HG03108 (cell line): ENCODE data around the gene KRR1.

Experiments used
- ATAC-seq: cut with Tn5 transposase; IDR thresholded peaks from one replicate; pipeline ENCODE4 v1.9.1; 2021; ENCODE audit warnings: moderate library complexity; ENCODE audit not compliant: unreplicated experiment

KRR1 gene

DNA sequence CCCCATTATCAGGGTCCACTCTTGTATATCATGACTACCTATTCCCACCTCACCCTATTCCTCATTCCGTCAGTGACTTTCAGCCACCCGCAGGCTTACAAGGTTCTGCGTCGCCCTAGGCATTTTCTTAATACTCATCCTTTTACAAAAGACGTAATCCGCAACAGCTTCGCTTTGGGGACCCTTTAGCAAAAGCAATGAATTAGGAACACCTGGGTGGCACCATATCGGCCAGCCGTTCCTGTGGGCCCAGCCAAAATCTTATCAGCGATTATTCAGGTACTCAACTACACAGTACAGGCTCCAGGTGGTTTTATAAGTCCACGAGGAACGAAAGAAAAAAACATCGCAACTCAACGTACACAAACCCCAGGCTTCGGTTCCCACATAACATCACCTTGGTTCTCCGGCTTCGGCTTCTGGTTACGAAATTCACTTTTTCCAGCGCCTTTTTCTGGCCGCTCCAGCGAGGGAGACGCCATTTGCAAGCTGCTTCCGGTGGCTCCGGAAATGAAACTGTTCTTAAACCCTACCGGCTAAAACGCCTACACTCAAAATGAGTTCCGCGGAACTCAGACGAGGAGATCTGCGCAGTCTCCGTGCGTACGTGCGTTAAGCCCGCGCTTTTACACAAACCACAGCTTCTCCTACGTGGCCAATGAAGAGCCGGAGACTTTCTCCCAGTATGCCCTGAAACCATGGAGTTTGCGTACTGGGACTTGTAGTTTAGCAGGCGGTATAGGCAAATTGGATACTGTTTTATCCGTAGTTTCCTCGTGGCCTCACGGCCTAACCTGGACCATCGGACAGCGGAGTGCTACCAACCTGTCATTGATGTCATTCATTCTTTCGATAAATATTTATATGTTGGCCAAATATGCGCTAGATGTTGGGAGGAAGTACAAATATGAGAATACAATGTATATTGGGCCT is at the start of gene KRR1:
KRR1 (minus strand) TSS at position 494 of the 933 bp plus-strand sequence; CDS start at position 482, 12 bp downstream.
- peak; percentile 97 for ATAC-seq

DNA sequence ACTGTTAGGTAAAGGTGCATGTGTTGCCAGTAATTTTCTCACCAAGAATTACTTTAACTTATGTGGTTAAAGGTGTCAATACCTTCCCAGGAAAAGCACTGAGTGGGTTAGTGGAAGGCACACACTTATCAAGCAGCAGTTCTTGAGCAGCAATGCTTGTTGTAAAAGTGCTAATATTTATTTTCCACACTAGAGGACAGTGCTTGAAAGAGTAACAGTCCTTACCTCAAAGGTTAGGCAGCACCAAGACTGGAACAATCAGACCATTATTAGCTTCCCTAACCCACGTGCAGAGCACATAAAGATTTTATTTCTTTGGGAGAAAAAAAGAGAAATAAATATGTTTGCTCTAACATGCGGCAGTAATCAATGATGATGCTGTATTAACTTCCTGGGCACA is 48.8 kb upstream of the KRR1 start:
- no peak for ATAC-seq

DNA sequence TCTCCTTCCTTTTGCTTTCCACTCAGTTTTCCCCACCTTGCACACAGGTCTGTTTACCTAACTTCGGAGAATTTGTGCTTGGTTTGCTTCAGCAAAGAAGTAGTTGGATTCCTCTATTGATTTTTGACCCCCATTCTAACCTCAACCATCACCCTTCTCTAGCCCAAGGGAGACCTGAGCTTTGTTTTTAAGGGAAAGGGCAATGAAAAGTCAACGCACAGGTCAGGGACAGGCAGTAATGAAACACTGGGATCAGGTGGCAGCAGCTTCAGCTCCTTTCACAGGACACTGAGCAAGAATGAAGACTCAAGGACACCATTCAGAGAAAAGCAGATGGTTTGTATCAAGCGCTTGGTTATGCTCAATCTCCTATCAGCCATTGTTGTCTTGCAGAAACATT is 46.9 kb upstream of the KRR1 start:
- no peak for ATAC-seq

DNA sequence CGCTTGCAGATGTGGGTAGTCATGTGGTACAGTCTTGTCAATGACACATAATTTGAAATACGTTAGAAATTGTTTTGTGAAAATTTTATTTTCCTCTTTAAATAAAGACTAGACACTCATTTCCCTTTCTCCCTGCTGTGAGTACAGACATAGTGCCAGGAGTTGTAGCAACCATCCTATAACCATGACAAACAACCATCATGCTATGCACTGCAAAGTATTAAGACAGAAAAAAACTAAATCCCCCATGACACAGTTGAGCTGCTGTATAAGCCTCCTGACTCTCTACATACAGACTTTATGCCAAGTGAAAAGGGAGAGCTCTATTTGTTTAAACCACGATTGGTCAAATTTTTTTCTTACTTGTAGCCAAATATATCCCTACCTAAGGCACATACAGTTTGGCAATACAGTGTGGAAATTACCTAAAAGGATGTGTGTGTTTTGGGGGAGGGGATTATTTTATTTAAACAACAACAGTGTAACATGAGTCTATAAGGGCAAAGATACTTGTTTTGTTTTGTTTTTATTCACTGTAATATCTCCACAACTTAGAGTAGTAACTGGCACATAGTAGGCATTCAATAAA is 45.0 kb upstream of the KRR1 start:
- no peak for ATAC-seq

DNA sequence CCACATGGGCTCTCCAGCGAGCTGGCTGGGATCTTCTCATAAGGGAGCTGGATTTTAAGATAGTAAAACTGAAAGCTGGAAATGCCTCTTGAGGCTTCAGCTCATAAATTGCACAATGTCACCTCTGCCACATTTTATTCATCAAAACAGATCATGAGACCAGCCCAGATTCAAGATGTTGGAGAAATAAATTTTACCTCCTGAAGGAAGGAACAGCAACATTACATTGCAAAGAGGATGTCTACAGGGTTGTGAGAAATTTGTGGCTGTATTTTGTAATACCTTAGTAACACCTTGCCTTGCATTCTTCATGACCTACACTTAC is 43.1 kb upstream of the KRR1 start:
- no peak for ATAC-seq

DNA sequence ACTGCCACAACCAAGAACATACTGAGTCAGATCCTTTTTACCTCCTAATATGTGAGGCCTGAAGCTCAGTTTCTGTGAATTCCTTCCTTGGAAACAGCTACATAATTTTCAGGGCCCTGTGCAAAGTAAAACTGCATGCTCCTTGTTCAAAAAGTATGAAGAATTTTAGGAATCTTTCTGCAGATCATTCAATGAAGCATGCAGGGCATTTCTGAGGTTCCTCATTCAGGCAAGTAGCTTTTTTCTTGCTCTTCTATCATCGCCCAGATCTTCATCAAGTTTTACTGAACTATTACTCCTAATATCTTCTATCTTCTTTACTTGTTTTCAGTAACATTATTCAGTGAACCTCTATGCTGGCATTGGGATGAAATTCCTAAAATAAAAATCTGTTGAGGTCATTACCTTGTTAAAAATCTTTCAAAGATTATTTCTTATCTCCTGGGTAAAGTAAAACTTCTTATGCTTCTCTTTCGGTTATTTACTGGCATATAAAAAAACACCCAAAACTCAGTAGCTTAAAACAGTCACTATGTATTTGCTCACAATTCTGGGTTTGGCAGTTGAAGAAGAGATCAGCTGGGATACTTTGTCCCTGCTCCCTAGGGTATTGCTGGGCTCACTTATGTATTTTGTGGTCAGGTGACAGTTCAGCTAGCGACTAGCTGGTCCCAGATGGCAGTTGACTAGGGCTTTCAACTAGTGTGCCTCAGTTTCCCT is 42.6 kb upstream of the KRR1 start:
- ATAC-seq = no peak

DNA sequence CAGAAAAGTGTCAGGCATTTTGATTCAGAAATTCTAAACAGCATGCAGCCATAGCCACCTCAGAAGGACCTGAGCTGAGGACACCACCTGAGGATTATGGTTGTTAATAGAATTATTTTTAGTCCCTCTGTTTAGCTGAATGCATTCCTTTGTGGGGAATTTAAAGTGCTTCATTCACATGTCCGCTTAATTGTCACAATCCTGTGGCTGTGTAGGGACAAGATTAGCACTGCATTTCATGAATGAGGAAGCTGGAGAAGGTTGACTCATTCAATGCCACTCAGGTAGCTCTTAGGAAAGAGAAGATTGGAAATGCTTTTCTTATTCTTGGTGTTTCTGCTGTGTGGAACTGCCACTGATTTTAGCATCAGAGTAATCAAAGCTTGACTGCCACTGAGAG is 42.0 kb upstream of the KRR1 start:
- ATAC-seq = no peak

DNA sequence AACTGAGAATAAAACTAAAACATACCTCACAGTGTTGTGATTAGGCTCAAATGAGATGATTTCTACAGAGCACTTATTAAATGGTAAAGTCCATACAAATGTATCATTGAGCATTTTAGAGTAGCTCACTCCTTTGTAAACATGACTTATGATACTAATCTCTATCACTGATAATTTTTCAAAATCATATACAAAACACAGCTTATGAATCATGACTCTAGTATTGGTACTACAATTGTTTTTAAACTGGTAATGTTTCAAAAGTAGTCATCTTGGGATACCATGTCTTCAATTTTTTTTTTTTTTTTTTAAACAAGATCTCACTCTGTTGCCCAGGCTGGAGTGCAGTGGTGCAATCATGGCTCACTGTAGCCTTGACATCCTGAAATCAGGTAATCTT is 40.1 kb upstream of the KRR1 start:
- ATAC-seq = no peak

DNA sequence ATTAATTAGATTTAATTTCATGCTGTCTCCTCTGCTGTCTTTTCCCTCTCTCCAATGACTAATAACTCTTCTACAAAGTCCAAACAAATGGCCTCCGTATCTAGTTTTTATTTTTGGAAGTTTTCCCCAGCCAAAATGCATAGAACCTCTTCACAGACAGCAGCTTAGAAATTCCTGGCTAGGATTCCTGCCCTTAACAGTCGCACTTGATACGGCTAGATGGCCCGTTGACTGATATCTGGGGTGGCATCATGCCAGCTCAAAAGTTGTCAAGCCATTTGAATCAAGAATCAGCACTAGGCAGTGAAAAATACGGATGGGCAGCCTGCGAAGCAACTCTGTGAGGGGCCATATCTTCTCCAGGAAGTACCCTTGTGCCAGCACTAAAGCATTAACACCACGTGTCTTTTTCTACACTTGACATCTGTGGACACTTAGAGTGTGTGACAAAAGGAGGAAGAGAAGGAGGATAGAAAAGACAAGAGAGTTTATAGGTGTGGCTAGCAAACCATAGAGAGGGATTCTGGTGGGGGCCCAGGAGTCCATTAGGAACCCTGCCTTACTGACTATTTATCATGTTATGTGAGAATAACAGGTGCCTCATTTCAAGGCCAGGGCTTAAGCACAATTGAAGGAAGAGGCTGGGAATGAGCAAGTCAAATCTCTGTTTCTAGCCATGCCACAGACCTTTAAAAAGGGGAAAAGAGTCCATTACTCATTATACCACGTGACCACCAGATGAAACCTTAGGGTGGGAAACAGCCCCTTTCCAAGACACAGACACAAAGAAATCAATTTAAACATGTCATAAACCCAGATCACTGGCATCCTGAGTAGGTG is 39.2 kb upstream of the KRR1 start:
- ATAC-seq = no peak

DNA sequence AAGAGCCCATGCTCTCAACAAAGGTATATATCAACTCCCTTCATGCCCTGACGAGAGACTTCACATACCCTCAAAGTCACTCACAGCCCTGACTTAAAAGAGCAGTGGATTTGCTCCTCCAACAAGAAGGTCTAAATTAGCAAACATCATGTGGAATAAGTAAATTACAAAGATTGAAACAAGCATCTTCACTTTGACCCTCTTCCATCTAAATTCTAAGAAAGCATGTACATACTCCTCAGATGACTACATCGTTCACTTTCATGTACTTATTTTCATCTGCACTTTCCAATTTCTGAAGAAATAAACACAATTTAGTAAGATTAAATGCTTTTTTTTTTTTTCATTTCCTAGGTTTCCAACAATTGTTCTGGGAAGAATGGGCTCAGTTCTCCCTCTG is 38.6 kb upstream of the KRR1 start:
- no peak for ATAC-seq

DNA sequence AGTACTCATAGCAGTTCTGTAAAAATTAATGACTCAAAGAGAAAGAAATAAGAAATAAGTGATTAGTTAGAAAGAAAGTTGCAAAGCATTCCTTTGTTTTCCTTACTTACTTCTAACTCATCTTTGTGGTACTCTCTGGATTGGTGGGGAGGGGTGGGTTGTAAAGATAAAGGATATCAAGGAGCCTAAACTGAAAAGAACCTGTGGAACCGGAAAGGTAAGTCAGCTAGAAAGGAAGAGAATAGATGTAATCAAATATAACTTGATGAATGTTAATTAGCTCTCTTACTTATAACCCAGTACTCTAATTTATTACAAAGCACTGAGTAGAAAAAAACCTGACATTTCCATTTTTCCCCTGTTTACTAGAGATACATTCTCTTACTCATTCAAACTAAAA is 37.5 kb upstream of the KRR1 start:
- no peak for ATAC-seq

DNA sequence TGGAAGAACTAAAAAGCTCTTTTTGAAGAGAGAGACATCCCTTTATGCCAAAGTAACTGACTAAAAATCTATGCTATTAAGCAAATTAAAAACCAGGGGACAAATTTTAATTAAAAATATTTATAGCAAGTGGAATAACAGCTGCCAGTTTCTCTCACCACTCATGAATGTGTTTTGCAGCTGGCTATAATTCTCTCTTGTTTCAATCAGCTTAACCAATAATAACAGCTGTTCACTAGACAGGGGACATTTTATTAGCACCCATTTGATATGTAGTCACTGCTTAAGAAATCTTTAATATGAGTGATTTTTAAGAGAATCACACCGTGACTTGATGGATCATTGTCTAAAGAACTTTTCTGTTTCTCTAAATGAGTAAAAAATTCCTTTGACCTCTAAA is 34.2 kb upstream of the KRR1 start:
- no peak for ATAC-seq

DNA sequence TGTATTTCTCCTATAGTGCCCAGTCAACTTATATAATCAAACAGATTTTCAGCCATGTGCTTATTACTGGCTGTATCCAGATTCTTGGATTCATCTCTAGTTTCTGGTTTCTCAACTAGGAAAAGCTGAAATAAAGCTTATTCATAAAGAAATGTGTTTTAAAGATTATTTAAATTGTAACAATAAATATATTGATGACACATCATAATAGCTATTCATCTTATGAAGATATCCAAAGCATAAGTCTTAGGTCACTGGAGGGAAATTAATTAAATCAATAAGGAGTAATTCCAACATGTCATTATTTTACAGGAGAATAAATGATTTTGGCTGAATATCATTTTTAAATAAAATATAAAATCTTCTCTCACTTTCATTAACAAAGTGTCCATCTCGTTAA is 32.1 kb upstream of the KRR1 start:
- ATAC-seq = no peak

DNA sequence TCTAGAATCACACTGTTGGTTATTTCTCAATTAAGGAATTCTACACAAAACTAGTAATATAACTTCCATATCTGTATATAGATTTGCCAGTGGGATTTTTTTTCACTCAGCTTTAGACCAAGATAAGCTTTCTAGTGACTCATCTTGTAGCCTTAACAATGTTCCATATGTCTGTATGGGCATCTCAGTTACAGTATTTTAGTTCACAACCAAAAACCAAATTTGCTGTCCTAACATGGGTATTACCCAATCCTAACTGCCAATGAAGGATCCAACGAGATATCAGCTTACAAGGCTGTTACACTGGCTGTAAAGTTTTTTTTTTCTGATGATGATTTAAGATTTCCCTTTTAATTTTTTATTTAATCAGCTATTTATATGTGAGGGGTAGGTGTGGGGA is 31.5 kb upstream of the KRR1 start:
- ATAC-seq = no peak

DNA sequence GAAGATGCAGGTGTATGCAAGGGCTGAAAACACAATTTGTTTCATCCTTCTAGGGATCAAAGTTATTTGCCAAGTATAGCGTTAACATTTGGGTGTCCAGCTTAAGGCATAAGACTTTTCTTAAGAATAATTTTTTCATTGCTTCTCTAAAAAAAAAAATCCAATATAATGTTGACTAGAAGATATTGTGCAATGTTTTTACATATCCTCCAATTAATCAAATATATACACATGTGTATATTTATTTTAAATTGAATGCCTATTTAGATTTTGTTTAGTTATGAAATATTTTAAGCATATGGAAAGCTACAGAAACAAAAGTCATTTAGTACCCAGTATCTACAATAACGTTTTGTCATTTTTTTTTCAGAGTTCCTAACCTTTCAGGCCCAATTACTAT is 28.5 kb upstream of the KRR1 start:
- no peak for ATAC-seq

DNA sequence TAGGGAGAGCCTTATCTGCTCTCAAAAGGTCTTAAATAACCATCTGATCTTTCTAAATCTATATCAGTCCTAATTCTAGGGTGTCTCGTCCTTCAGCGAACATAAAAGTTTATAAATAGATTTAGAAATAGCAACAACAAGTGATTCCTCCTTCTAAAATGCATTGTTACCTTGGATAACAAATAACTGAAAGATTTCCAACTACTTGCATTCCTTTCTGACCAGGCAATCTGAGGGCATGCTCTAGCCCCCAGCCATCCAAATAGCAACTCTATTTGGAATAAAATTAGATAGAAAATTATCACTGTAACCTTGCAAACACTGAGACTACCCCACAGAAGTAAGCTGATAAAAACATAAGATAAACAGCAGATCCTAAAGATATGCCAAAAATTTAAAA is 21.8 kb upstream of the KRR1 start:
- no peak for ATAC-seq

DNA sequence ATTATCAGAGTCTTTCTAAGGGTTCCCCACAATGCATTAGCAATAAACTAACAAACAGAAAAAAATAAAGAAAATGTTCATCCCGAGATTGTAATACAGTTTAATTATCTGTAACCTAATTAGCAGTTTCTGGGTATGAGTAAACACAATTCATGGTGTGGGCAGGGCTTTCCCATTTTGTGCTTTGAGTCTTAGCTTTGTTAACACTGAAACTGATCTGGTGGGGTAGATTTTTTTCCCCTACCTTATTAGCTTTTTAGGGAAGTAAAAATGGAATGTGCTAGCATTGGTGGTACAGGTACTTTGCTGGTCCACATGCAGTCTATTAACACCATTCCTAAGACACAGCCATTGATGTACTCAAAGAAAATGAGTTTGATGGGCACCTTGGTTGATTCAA is 18.4 kb upstream of the KRR1 start:
- ATAC-seq = no peak

DNA sequence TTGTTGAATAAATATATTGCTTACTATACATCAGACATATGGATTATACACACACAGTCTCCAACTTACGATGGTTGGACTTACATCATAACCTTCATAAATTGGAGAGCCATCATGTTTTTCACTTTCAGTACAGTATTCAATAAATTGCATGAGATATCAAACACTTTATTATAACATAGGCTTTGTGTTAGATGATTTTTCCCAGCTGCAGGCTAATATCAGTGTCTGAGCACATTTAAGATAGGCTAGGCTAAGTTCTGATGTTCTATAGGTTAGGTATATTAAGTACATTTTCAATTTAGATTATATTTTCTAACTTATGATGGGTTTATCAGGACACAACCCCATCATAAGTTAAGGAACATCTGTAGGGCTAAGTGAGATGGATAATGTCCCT is 17.9 kb upstream of the KRR1 start:
- ATAC-seq = no peak

DNA sequence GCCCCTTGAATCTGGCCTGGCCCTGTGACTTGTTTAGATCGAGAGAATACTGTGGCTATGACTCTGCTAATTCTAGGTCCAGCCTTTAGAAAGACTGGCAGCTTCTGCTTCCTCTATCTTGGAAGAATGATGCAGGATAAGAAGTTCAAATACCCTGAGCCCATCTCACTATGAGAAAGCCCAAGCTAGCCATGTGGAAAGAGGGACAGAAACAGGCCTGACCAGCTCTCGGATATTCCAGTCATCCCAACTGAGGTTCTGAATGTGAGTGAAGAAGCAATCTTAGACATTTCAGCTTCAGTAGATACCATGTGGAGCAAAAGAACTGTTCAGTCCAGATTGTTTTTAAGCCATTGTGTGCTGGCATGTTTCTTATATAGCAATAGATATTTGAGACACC is 17.3 kb upstream of the KRR1 start:
- no peak for ATAC-seq

DNA sequence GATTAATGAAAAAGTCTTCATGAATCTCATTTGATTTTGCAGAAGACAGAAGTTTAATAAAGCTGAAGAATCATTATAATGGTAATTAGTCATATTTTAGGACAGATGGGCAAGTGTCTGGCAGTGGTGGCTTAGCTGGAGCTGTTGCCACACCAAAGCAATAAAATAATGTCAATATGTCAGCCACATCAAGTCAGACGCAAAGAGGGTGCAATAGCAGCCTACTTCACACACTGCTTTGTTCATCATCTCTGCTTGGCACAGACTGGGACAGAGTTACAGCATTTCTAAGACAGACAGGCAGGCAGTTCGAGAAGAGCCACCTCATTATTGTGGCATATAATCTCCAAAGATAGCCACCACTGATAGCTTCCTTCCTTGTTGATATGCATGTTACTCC is 16.9 kb upstream of the KRR1 start:
- ATAC-seq = no peak
